Prostate gland (tissue), 2 donors: ENCODE results near the gene AFAP1.

Experiments
- CTCF ChIP-seq, 4 experiments: fragments of 200-600 bp in 2 of 4; fragments of 450-650 bp in 2 of 4; sonication (generic) in 2 of 4; IDR thresholded peaks; 1 replicate in 3 of 4; 2 replicates in 1 of 4; pipeline ENCODE4 v1.5.1; 2016 to 2019; ENCODE audit warnings: antibody characterized with exemption in 4 of 4, mild to moderate bottlenecking in 2 of 4, moderate library complexity in 2 of 4
- POLR2A ChIP-seq: fragments of 450-650 bp; IDR thresholded peaks from one replicate; pipeline ENCODE4 v1.6.1; 2016; ENCODE audit warnings: antibody characterized with exemption, mild to moderate bottlenecking

GRCh38 chr4:7874838-7875237 lies 64.8 kb downstream of the AFAP1 start:
- TF ChIP-seq CTCF (IDR thresholded peaks at IDR 0.05) (no peak), POLR2A (no peak)
